Neuronal stem cell (in vitro differentiated cells): ENCODE results near the gene MRPL18.
A peak's percentile ranks its signal among the peaks of the same experiment; 100 is the strongest.

Experiments used
- DNase-seq: peaks from one replicate; pipeline ENCODE4 v3.0.0-alpha.2; 2013; ENCODE audit warnings: low spot score
- H2AFZ ChIP-seq: one replicate; pipeline ENCODE4 v1.6.1; 2013; ENCODE audit warnings: mild to moderate bottlenecking, low read length, inconsistent platforms
- H2AK5ac ChIP-seq: 2 replicates; pipeline ENCODE4 v1.6.1; 2013; ENCODE audit warnings: low read depth, mild to moderate bottlenecking, inconsistent platforms, low read length, moderate library complexity, mixed read lengths
- H2BK120ac ChIP-seq: 2 replicates; pipeline ENCODE4 v1.6.1; 2013; ENCODE audit warnings: low read depth, mild to moderate bottlenecking, inconsistent platforms, low read length, moderate library complexity, mixed read lengths
- H2BK12ac ChIP-seq: one replicate; pipeline ENCODE4 v1.6.1; 2013; ENCODE audit warnings: low read length, inconsistent platforms
- H2BK15ac ChIP-seq: 2 replicates; pipeline ENCODE4 v1.6.1; 2013; ENCODE audit warnings: mild to moderate bottlenecking, low read length, inconsistent platforms, mixed read lengths
- H2BK5ac ChIP-seq: one replicate; pipeline ENCODE4 v1.6.1; 2013; ENCODE audit warnings: inconsistent platforms, mild to moderate bottlenecking, low read length, moderate library complexity
- H3K14ac ChIP-seq: one replicate; pipeline ENCODE4 v1.6.1; 2013; ENCODE audit warnings: low read length, inconsistent platforms
- H3K18ac ChIP-seq: 2 replicates; pipeline ENCODE4 v1.6.1; 2013; ENCODE audit warnings: low read length, inconsistent platforms
- H3K23ac ChIP-seq: 2 replicates; pipeline ENCODE4 v1.6.1; 2013; ENCODE audit warnings: low read depth, mild to moderate bottlenecking, mixed read lengths, low read length, inconsistent platforms; ENCODE audit not compliant: poor library complexity
- H3K27ac ChIP-seq: replicated peaks from 3 replicates; pipeline ENCODE4 v1.5.1; 2013; ENCODE audit warnings: low read length, inconsistent platforms
- H3K27me3 ChIP-seq, 3 experiments: 2 replicates each; pipeline ENCODE4 v1.6.1; 2013; ENCODE audit warnings: low read length in 3 of 3, mild to moderate bottlenecking in 2 of 3, inconsistent platforms in 1 of 3, low read depth in 1 of 3, mixed read lengths in 1 of 3, moderate library complexity in 1 of 3; ENCODE audit not compliant: control insufficient read depth in 3 of 3, insufficient read depth in 3 of 3
- H3K36me3 ChIP-seq, 2 donors: replicated peaks in 1 of 2; 2 replicates each; pipeline ENCODE4 v1.6.1; 2013; ENCODE audit warnings: low read length in 2 of 2; ENCODE audit not compliant: control insufficient read depth in 2 of 2, insufficient read depth in 2 of 2
- H3K4ac ChIP-seq: 2 replicates; pipeline ENCODE4 v1.6.1; 2013; ENCODE audit warnings: inconsistent platforms, mild to moderate bottlenecking, low read length, moderate library complexity
- H3K4me1 ChIP-seq, 2 donors: 1 replicate in 1 of 2; 2 replicates in 1 of 2; pipeline ENCODE4 v1.6.1; 2013; ENCODE audit warnings: low read length in 2 of 2, low read depth in 1 of 2; ENCODE audit not compliant: control insufficient read depth in 2 of 2, insufficient read depth in 1 of 2
- H3K4me2 ChIP-seq: one replicate; pipeline ENCODE4 v1.6.1; 2013; ENCODE audit warnings: mild to moderate bottlenecking, low read length, inconsistent platforms; ENCODE audit not compliant: insufficient read depth, poor library complexity, severe bottlenecking
- H3K4me3 ChIP-seq, 2 donors: 2 replicates each; pipeline ENCODE4 v1.5.1; 2013; ENCODE audit warnings: low read length in 2 of 2, mild to moderate bottlenecking in 2 of 2, inconsistent platforms in 1 of 2, moderate library complexity in 1 of 2
- H3K79me1 ChIP-seq: one replicate; pipeline ENCODE4 v1.6.1; 2013; ENCODE audit warnings: low read depth, mild to moderate bottlenecking, inconsistent platforms, low read length, moderate library complexity
- H3K9ac ChIP-seq: one replicate; pipeline ENCODE4 v1.6.1; 2013; ENCODE audit warnings: mild to moderate bottlenecking, low read depth, low read length, inconsistent platforms; ENCODE audit not compliant: poor library complexity
- H3K9me3 ChIP-seq, 2 donors: replicated peaks in 1 of 2; 2 replicates each; pipeline versions ENCODE3 to v1.6.1; 2013; ENCODE audit warnings: low read length in 2 of 2, mild to moderate bottlenecking in 2 of 2, inconsistent platforms in 1 of 2, low read depth in 1 of 2, mixed read lengths in 1 of 2, moderate library complexity in 1 of 2; ENCODE audit not compliant: control insufficient read depth in 2 of 2, insufficient read depth in 1 of 2
- H4K8ac ChIP-seq: one replicate; pipeline ENCODE4 v1.6.1; 2013; ENCODE audit warnings: low read depth, mild to moderate bottlenecking, inconsistent platforms, low read length, moderate library complexity
- H4K91ac ChIP-seq: one replicate; pipeline ENCODE4 v1.6.1; 2013; ENCODE audit warnings: low read length, low read depth, mild to moderate bottlenecking, inconsistent platforms; ENCODE audit not compliant: poor library complexity
- WGBS, 2 donors: extraction: QIAGEN DNeasy Blood & Tissue Kit; methylation state at CpG; one replicate each; pipeline ENCODE4 v1.1.7; 2013; ENCODE audit warnings: missing lambda C conversion rate in 2 of 2, mixed read lengths in 1 of 2; ENCODE audit not compliant: insufficient read length in 2 of 2, insufficient replicate concordance in 1 of 2; ENCODE audit errors: extremely low coverage in 2 of 2; 5-methylcytosine and 5-hydroxymethylcytosine counted together

The MRPL18 gene

DNA sequence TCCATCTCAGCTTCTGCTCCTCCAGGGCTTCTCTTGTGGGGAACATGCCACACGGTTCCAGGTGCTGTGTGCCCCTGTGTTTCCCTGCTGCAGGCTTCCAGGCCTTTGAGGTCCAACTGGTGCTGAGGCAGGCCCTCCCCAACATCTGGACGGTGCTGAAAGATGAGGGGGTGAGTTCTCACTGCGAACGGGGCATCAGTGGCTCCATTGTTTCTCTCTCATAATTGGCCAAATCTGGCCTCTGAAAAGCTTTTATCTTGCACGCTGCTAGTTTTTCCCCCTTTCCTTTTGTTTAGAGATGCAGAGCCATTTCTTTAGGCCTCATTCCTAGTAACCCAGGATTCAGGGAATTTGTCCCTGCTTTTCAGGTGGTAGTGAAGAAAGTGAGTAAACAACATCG, 18.4 kb downstream of the MRPL18 start:
- Histone ChIP-seq H3K23ac (no peak overlapping the region), H3K79me1 (no peaks in the 10 kb centered on the region), H2BK15ac (no peak overlapping the region), H3K9me3 (no peaks in the 10 kb centered on the region), H3K27ac (no peak overlapping the region), H2BK5ac (no peak overlapping the region), H4K8ac (no peak overlapping the region), H3K14ac (no peak overlapping the region), H3K27me3 (no peaks in the 10 kb centered on the region), H3K4ac (no peak overlapping the region), H2BK12ac (no peak overlapping the region), H4K91ac (no peak overlapping the region), H3K4me3 (no peak overlapping the region), H2AK5ac (no peak overlapping the region), H3K36me3 (no peaks in the 10 kb centered on the region), H3K4me2 (no peak overlapping the region), H3K18ac (no peak overlapping the region), H3K4me1 (peaks cover 4 to 6% of the 10 kb centered on the region in 2 donors), H2BK120ac (no peak overlapping the region), H2AFZ (peak overlapping the region; percentile 77), H3K9ac (no peak overlapping the region)
- DNase-seq = no peak
- WGBS, 2 donors = no CpG with 5 or more reads among the region's 6 CpGs

DNA sequence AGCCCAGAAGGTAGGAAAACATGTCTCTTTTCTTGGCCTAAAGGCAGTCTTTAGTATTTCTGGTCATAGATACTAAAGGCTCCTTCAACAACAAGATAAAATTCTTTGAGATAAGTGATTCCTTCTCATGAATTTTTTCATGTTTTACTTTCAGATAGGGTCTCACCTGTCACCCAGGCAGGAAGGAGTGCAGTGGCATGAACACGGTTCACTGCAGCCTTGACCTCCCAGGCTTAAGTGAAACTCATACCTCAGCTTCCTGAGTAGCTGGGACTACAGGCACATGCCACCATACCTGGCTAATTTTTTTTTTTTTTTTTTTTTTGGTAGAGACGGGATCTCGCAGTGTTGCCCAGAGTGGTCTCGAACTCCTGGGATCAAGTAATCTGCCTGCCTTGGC, 18.9 kb downstream of the MRPL18 start:
- no peak overlapping the region for H2BK12ac ChIP-seq
- H3K4me2 ChIP-seq = no peak overlapping the region
- H2BK15ac ChIP-seq = no peak overlapping the region
- H3K27me3 ChIP-seq = no peaks in the 10 kb centered on the region
- H3K79me1 ChIP-seq = no peaks in the 10 kb centered on the region
- no peaks in the 10 kb centered on the region for H3K36me3 ChIP-seq
- no peak for DNase-seq
- WGBS, 2 donors = no CpG with 5 or more reads among the region's 4 CpGs
- no peak overlapping the region for H3K23ac ChIP-seq
- H2AFZ ChIP-seq = peak overlapping the region; percentile 77
- H2BK120ac ChIP-seq = no peak overlapping the region
- H4K91ac ChIP-seq = no peak overlapping the region
- no peak overlapping the region for H3K4ac ChIP-seq
- H2BK5ac ChIP-seq = no peak overlapping the region
- H3K18ac ChIP-seq = no peak overlapping the region
- H2AK5ac ChIP-seq = no peak overlapping the region
- no peak overlapping the region for H3K27ac ChIP-seq
- H3K4me1 ChIP-seq = peaks cover 4 to 6% of the 10 kb centered on the region in 2 donors
- no peak overlapping the region for H3K9ac ChIP-seq
- no peak overlapping the region for H3K14ac ChIP-seq
- H3K9me3 ChIP-seq = no peaks in the 10 kb centered on the region
- H3K4me3 ChIP-seq = no peak overlapping the region
- no peak overlapping the region for H4K8ac ChIP-seq

DNA sequence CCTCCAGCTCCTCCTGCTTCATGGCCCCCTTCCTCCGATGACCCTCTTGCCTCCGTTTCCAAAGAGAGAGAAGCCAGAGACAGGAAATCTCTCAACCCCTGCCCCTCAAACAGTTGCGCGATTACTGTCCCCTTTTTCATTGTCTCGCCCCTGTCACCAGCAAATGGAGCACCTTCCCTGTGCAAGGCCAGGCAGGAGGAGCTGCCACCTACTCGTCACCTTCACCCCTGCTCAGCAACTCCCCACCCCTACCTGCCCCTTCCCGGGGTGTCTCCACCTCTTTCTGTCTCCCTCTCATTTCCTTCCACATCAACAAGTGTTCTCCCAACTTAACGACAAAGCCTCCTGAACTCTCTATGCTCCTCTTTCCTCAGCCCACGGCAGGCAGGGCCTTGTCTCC, 23.5 kb downstream of the MRPL18 start:
- Histone ChIP-seq H3K9me3 (no peaks in the 10 kb centered on the region), H3K27ac (no peak overlapping the region), H2BK120ac (no peak overlapping the region), H2AK5ac (peak overlapping the region; percentile 17), H3K4me3 (no peak overlapping the region), H3K14ac (peak overlapping the region; percentile 5), H2BK15ac (no peak overlapping the region), H3K9ac (no peak overlapping the region), H3K4me1 (peaks cover 5 to 6% of the 10 kb centered on the region in 2 donors), H3K27me3 (no peaks in the 10 kb centered on the region), H2AFZ (no peak overlapping the region), H4K8ac (no peak overlapping the region), H3K23ac (no peak overlapping the region), H2BK5ac (no peak overlapping the region), H2BK12ac (no peak overlapping the region), H4K91ac (peak overlapping the region; percentile 11), H3K4ac (no peak overlapping the region), H3K79me1 (no peaks in the 10 kb centered on the region), H3K18ac (peak overlapping the region; percentile 59), H3K36me3 (no peaks in the 10 kb centered on the region), H3K4me2 (no peak overlapping the region)
- no peak for DNase-seq
- no CpG with 5 or more reads among the region's 9 CpGs for WGBS, 2 donors

- H3K9me3 ChIP-seq = no peaks in the 10 kb centered on the region
- no peak overlapping the region for H2BK5ac ChIP-seq
- H4K91ac ChIP-seq = no peak overlapping the region
- H2BK120ac ChIP-seq = no peak overlapping the region
- no peaks in the 10 kb centered on the region for H3K36me3 ChIP-seq
- no peak overlapping the region for H3K4ac ChIP-seq
- H4K8ac ChIP-seq = no peak overlapping the region
- H3K18ac ChIP-seq = no peak overlapping the region
- no peak for DNase-seq
- no CpG with 5 or more reads among the region's 6 CpGs for WGBS, 2 donors
- no peak overlapping the region for H3K14ac ChIP-seq
- no peak overlapping the region for H2BK15ac ChIP-seq
- H2AK5ac ChIP-seq = no peak overlapping the region
- H2AFZ ChIP-seq = no peak overlapping the region
- no peak overlapping the region for H3K4me3 ChIP-seq
- no peak overlapping the region for H3K9ac ChIP-seq
- H3K27ac ChIP-seq = no peak overlapping the region
- H3K79me1 ChIP-seq = no peaks in the 10 kb centered on the region
- H3K23ac ChIP-seq = no peak overlapping the region
- no peak overlapping the region for H3K4me2 ChIP-seq
- no peak overlapping the region for H2BK12ac ChIP-seq
- peaks cover 0 to 3% (median 0%) of the 10 kb centered on the region in 3 experiments for H3K27me3 ChIP-seq
- peaks cover 11 to 12% of the 10 kb centered on the region in 2 donors for H3K4me1 ChIP-seq
These were observed 25.1 kb downstream of the MRPL18 start for GRCh38 chr6:159815410-159815809.
